Measurements from ENCODE around the gene KLHDC7B.

The KLHDC7B gene

GRCh38 chr22:50564289-50564688, 18.6 kb downstream of the KLHDC7B start:
- H3K9me3 ChIP-seq (ENCODE audit: control insufficient read depth, insufficient read depth, low read length) = no peaks in the 10 kb centered on the region
- H3K27me3 ChIP-seq (ENCODE audit: control insufficient read depth, low read length) = peaks cover 18% of the 10 kb centered on the region
- H3K4me2 ChIP-seq (ENCODE audit: low read length) = no peak overlapping the region
- H3K79me2 ChIP-seq (ENCODE audit: control insufficient read depth, low read length) = no peaks in the 10 kb centered on the region
- no peak overlapping the region for H3K4me3 ChIP-seq (ENCODE audit: low read length)
- H3K9me2 ChIP-seq (replicated peaks; ENCODE audit: control insufficient read depth, low read length) = no peaks in the 10 kb centered on the region
- H4K20me1 ChIP-seq (ENCODE audit: control insufficient read depth, insufficient read depth, low read depth, low read length) = no peaks in the 10 kb centered on the region
- H3F3A ChIP-seq (ENCODE audit: control insufficient read depth, insufficient read depth) = peaks cover 2% of the 10 kb centered on the region; the same call in 1 of the 2 replicates
- H3K27ac ChIP-seq (ENCODE audit: low read depth, low read length) = no peak overlapping the region
- H3K36me3 ChIP-seq (ENCODE audit: control insufficient read depth, low read length) = peaks cover 14% of the 10 kb centered on the region
- H3K4me1 ChIP-seq (ENCODE audit: control insufficient read depth, low read length) = peaks cover 8% of the 10 kb centered on the region
- no peak for TF ChIP-seq EZH2phosphoT487 (IDR thresholded peaks at IDR 0.05; ENCODE audit: borderline replicate concordance, low read length)
- no peak for TF ChIP-seq CTCF (IDR thresholded peaks at IDR 0.05; ENCODE audit: low read depth, low read length, poor library complexity, severe bottlenecking)

GRCh38 chr22:50567721-50568252, 22.1 kb downstream of the KLHDC7B start:
- H3K27ac ChIP-seq (ENCODE audit: low read depth, low read length) = no peak overlapping the region
- peaks cover 8% of the 10 kb centered on the region for H3K4me1 ChIP-seq (ENCODE audit: control insufficient read depth, low read length)
- no peak overlapping the region for H3K4me2 ChIP-seq (ENCODE audit: low read length)
- no peaks in the 10 kb centered on the region for H3K9me2 ChIP-seq (replicated peaks; ENCODE audit: control insufficient read depth, low read length)
- peaks cover 2% of the 10 kb centered on the region; the same call in 1 of the 2 replicates for H3F3A ChIP-seq (ENCODE audit: control insufficient read depth, insufficient read depth)
- H3K36me3 ChIP-seq (ENCODE audit: control insufficient read depth, low read length) = peaks cover 49% of the 10 kb centered on the region
- H3K79me2 ChIP-seq (ENCODE audit: control insufficient read depth, low read length) = no peaks in the 10 kb centered on the region
- no peak overlapping the region for H3K4me3 ChIP-seq (ENCODE audit: low read length)
- no peaks in the 10 kb centered on the region for H3K9me3 ChIP-seq (ENCODE audit: control insufficient read depth, insufficient read depth, low read length)
- H4K20me1 ChIP-seq (ENCODE audit: control insufficient read depth, insufficient read depth, low read depth, low read length) = no peaks in the 10 kb centered on the region
- no peak for TF ChIP-seq EZH2phosphoT487 (IDR thresholded peaks at IDR 0.05; ENCODE audit: borderline replicate concordance, low read length)
- no peak for TF ChIP-seq CTCF (IDR thresholded peaks at IDR 0.05; ENCODE audit: low read depth, low read length, poor library complexity, severe bottlenecking)
- peaks cover 12% of the 10 kb centered on the region for H3K27me3 ChIP-seq (ENCODE audit: control insufficient read depth, low read length)

- H3F3A ChIP-seq (ENCODE audit: control insufficient read depth, insufficient read depth) = peaks cover 2% of the 10 kb centered on the region; the same call in 1 of the 2 replicates
- H3K4me3 ChIP-seq (ENCODE audit: low read length) = no peak overlapping the region
- H3K36me3 ChIP-seq (ENCODE audit: control insufficient read depth, low read length) = peaks cover 57% of the 10 kb centered on the region
- no peak overlapping the region for H3K4me2 ChIP-seq (ENCODE audit: low read length)
- H3K79me2 ChIP-seq (ENCODE audit: control insufficient read depth, low read length) = no peaks in the 10 kb centered on the region
- no peaks in the 10 kb centered on the region for H3K9me2 ChIP-seq (replicated peaks; ENCODE audit: control insufficient read depth, low read length)
- H3K27ac ChIP-seq (ENCODE audit: low read depth, low read length) = no peak overlapping the region
- no peaks in the 10 kb centered on the region for H4K20me1 ChIP-seq (ENCODE audit: control insufficient read depth, insufficient read depth, low read depth, low read length)
- H3K4me1 ChIP-seq (ENCODE audit: control insufficient read depth, low read length) = no peaks in the 10 kb centered on the region; the same call in 1 of the 2 replicates
- no peaks in the 10 kb centered on the region for H3K9me3 ChIP-seq (ENCODE audit: control insufficient read depth, insufficient read depth, low read length)
- TF ChIP-seq CTCF (IDR thresholded peaks at IDR 0.05; ENCODE audit: low read depth, low read length, poor library complexity, severe bottlenecking) = no peak
- no peak for TF ChIP-seq EZH2phosphoT487 (IDR thresholded peaks at IDR 0.05; ENCODE audit: borderline replicate concordance, low read length)
- peaks cover 5% of the 10 kb centered on the region for H3K27me3 ChIP-seq (ENCODE audit: control insufficient read depth, low read length)
These were observed 22.9 kb downstream of the KLHDC7B start for GRCh38 chr22:50568626-50569025.

Data from DOHH2 (cell line).